Heart left ventricle (tissue), 16 donors: ENCODE results near the gene CEBPZOS. TPM values are rescaled to one million over a fixed set of nuclear protein-coding genes. Genes with fewer than 3 reads are reported as not detected.

Source experiments
- ATAC-seq, 4 donors: fragments of 200-7000 bp; cut with Tn5 transposase; one replicate each; pipeline ENCODE4 v1.9.1; 2020 to 2022; ENCODE audit warnings: moderate library complexity in 4 of 4, mild to moderate bottlenecking in 3 of 4, moderate number of reproducible peaks in 1 of 4
- DNase-seq, 5 donors: peaks; one replicate each; pipeline ENCODE4 v3.0.0-alpha.2; 2020
- H3K27ac ChIP-seq, 12 donors: fragments of 200-600 bp; sonication (generic) in 4 of 12; one replicate each; pipeline versions ENCODE4 v1.5.0 to v1.8.0; 2016 to 2022; ENCODE audit warnings: mild to moderate bottlenecking in 2 of 12
- H3K27me3 ChIP-seq, 9 donors: fragments of 200-600 bp; sonication (generic) in 2 of 9; one replicate each; pipeline versions ENCODE4 v1.5.1 to v1.8.0; 2016 to 2022; ENCODE audit warnings: mild to moderate bottlenecking in 3 of 9
- H3K36me3 ChIP-seq, 9 donors: fragments of 200-600 bp; sonication (generic) in 2 of 9; one replicate each; pipeline versions ENCODE4 v1.5.0 to v1.8.0; 2018 to 2022; ENCODE audit warnings: mild to moderate bottlenecking in 2 of 9
- H3K4me1 ChIP-seq, 12 donors: fragments of 200-600 bp; sonication (generic) in 4 of 12; one replicate each; pipeline versions ENCODE4 v1.5.0 to v1.8.0; 2016 to 2022; ENCODE audit warnings: mild to moderate bottlenecking in 3 of 12
- H3K4me3 ChIP-seq, 12 donors: fragments of 200-600 bp; sonication (generic) in 4 of 12; one replicate each; pipeline versions ENCODE4 v1.5.0 to v1.8.0; 2017 to 2022; ENCODE audit warnings: mild to moderate bottlenecking in 9 of 12, moderate library complexity in 4 of 12
- H3K9me3 ChIP-seq, 12 donors: fragments of 200-600 bp; sonication (generic) in 4 of 12; one replicate each; pipeline versions ENCODE4 v1.5.0 to v1.8.0; 2016 to 2022; ENCODE audit warnings: mild to moderate bottlenecking in 1 of 12
- CTCF ChIP-seq, 12 donors: fragments of 200-600 bp; sonication (generic) in 4 of 12; IDR thresholded peaks; one replicate each; pipeline versions ENCODE4 v1.5.0 to v1.8.0; 2018 to 2022; ENCODE audit warnings: antibody characterized with exemption in 12 of 12, mild to moderate bottlenecking in 5 of 12
- POLR2A ChIP-seq, 2 donors: fragments of 450-650 bp; IDR thresholded peaks; one replicate each; pipeline ENCODE4 v1.6.1; 2017; ENCODE audit warnings: antibody characterized with exemption in 2 of 2, mild to moderate bottlenecking in 2 of 2, moderate library complexity in 2 of 2
- WGBS, 4 donors: extraction: QIAGEN DNeasy Blood & Tissue Kit in 2 of 4; methylation state at CpG; one replicate each; pipeline versions ENCODE4 v1.1.5 to v1.1.7; 2013 to 2018; 5-methylcytosine and 5-hydroxymethylcytosine counted together
- intact Hi-C, 10 donors: fragments of 100-400 bp; cut with DNase I; formaldehyde crosslinking; loops; one replicate each; pipeline versions ENCODE4 v1.11.1 to v1.14.2; 2022
- polyA plus RNA-seq, 2 donors: library from polyadenylated mRNA; stranded (reverse); fragments of 200-250 nt; gene quantifications; one replicate each; pipeline ENCODE4 v1.2.3, GENCODE V29; 2013
- total RNA-seq, 9 donors: library from RNA; depleted of rRNA in 2 of 9; stranded (reverse); fragments of >200 nt in 2 of 9; fragmentation: NEBNext Ultra II Directional in 3 of 9; extraction: Animal tissue kit (Norgen Biotek cat#: 25700) in 3 of 9; gene quantifications; one replicate each; pipeline versions ENCODE4 v1.1.0 to v1.2.4, GENCODE V29; 2016 to 2023
- donor health status: ischemic (EF 13 %, LVEDD 7.1; RV severe dilation, severe dysfunction).
- donor health status: healthy with polysubstance abuse.
- donor health status: DM: no; HTN: yes; CAD: no.
- donor health status: DM: no; HTN: no; CAD: no.
- donor health status: ischemic (EF 25% LVEDD 6.9; RV normal size, moderate dysfunction).
- donor health status: ischemic (EF 25% LVEDD 5.7; RV mildly dilated, moderate dysfunction).
- donor health status: healthy.
- donor health status: DM: yes; HTN: yes; CAD: no.
- donor health status: ischemic (EF 35%, LVEDD 5.7; RV mildly dilated, moderate dysfunction).
- donor health status: nonischemic (EF 11% LVEDD 7.7; RV severe dilation, severe dysfunction).
- donor health status: DM: yes; HTN: yes; CAD: no.
- donor health status: PGD.
- donor health status: ischemic (EF 29% LVEDD 5.4; RV normal size, mild dysfunction).
- donor health status: nonischemic (EF 23%, LVEDD 6.1; RV moderate dilation, normal function).

The CEBPZOS gene
- total and polyA plus RNA-seq, 11 donors: 32.1 to 118 (median 54.2) TPM

DNA sequence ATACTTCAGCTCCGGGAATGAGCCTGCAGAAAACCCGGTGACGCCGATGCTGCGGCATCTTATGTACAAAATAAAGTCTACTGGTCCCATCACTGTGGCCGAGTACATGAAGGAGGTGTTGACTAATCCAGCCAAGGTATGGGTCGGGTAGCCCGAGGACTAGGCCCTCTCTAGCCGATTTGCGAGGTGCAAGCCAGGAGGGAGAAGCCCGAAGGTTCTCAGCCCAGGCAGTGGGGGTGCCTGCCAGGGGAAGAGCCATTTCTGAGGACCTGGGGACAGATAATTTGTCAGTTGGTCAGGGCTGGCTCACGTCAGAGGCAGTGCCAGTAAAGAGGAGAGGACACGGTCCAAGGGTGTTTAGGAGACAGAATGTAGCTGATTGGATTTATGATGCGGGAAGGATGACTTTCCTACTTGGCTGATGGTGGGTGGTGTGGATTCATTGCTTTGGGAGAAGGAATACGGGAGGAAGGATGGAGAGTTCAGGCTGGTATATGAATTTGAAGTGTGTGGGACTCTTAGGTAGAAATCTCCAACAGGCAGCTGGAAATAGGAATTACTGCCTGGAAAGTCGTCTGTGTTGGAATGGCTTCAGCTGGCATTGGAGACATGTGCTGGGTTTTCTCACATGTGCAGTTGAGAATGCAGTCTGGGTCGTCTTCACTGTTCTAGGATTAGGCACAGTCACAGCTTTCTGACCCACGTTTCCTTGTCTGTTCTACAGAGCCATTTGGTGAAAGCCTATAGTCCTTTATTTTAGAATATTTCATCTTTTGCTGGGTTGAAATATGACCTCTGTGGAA lies 36.0 kb downstream of the CEBPZOS start:
- Histone ChIP-seq H3K4me1 (peaks cover 9 to 36% (median 28%) of the 10 kb centered on the region in 12 donors), H3K36me3 (peaks cover 0 to 36% (median 28%) of the 10 kb centered on the region in 9 donors), H3K27ac (peak overlapping the region in 10 of 12 donors; percentile 86 to 96 (median 93)), H3K27me3 (no peaks in the 10 kb centered on the region), H3K4me3 (peak overlapping the region; percentile 64 to 94 (median 86)), H3K9me3 (no peaks in the 10 kb centered on the region)
- 12 to 14% (median 13%) methylated on average over 18 of the region's 18 CpGs for WGBS, 4 donors
- TF ChIP-seq POLR2A (IDR thresholded peaks at IDR 0.05) (no peak), CTCF (IDR thresholded peaks at IDR 0.05) (no peak)
- peak in 1 of 5 donors; percentile 41 for DNase-seq
- intact Hi-C loops: loop anchor here in 1 of 10 donors (5.0 kb wide), 1 partner anchor 35 kb away; the partner anchor contains the start of gene CEBPZOS
- peak; percentile 22 to 37 (median 34) for ATAC-seq

GRCh38 chr2:37243435-37243834 lies 47.1 kb downstream of the CEBPZOS start:
- peak overlapping the region in 3 of 12 donors; percentile 10 to 43 (median 42) for H3K27ac ChIP-seq
- no peak for DNase-seq
- no peak overlapping the region for H3K4me3 ChIP-seq
- H3K36me3 ChIP-seq: peaks cover 0 to 99% (median 94%) of the 10 kb centered on the region in 9 donors
- no peaks in the 10 kb centered on the region for H3K27me3 ChIP-seq
- 69 to 82% (median 79%) methylated on average over 4 of the region's 4 CpGs for WGBS, 4 donors
- peaks cover 0 to 4% (median 0%) of the 10 kb centered on the region in 12 donors for H3K4me1 ChIP-seq
- TF ChIP-seq POLR2A (IDR thresholded peaks at IDR 0.05) (no peak), CTCF (IDR thresholded peaks at IDR 0.05) (no peak)
- H3K9me3 ChIP-seq: no peaks in the 10 kb centered on the region
- ATAC-seq: peak in 1 of 4 donors; percentile 58
- intact Hi-C loops: loop anchor here in 1 of 10 donors (5.0 kb wide), 1 partner anchor 79 kb away; the partner anchor contains the start of gene PRKD3

DNA sequence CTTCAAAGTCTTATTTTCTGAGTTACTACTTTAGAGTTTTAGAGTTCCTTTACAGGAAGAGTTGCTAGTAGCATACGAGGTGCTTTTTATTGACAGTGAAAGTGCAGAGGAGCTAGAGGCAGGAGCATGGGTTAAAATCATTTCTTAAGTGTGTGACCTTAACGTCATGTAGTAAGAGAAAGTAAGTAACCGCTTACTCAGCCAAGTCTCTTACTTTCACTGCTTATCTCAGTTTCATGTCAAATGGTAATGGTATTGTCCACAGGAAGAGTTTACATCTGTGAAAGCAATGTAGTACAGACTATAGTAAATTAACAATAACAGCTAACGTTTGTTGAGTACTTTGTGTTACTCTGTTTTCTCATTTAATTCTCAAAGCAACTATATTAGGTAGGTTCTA lies 47.7 kb downstream of the CEBPZOS start:
- Histone ChIP-seq H3K9me3 (no peaks in the 10 kb centered on the region), H3K36me3 (peaks cover 0 to 99% (median 94%) of the 10 kb centered on the region in 9 donors), H3K4me1 (peaks cover 0 to 4% (median 0%) of the 10 kb centered on the region in 12 donors), H3K27ac (peak overlapping the region in 4 of 12 donors; percentile 10 to 46 (median 42)), H3K27me3 (no peaks in the 10 kb centered on the region), H3K4me3 (no peak overlapping the region)
- intact Hi-C loops: loop anchor here in 1 of 10 donors (5.0 kb wide), 1 partner anchor 78 kb away; the partner anchor contains the start of gene PRKD3
- TF ChIP-seq CTCF (IDR thresholded peaks at IDR 0.05) (no peak), POLR2A (IDR thresholded peaks at IDR 0.05) (no peak)
- DNase-seq (no peak), ATAC-seq (peak in 3 of 4 donors; percentile 15 to 95 (median 39))
- 47 to 59% (median 53%) methylated on average over 4 of the region's 4 CpGs for WGBS, 4 donors

DNA sequence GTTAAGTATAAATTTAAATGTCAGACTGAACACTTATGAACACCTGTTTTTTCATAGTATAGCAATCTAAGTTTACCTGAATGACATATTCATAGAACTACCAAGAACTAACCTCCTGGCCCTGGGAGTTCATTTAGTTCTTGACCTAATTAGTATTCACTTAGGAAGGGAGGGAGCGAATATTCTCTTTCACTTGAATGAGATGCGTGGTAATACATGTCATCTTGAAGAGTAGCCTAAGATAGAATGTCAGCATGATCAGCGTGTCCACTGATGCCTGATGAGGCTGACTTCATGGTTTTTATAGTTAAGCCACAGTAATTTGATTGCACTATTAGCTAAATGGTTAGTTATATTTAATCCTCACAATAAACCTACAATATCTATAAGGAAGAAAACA lies 48.5 kb downstream of the CEBPZOS start:
- Histone ChIP-seq H3K4me1 (peaks cover 0 to 4% (median 0%) of the 10 kb centered on the region in 12 donors), H3K27me3 (no peaks in the 10 kb centered on the region), H3K27ac (peak overlapping the region in 3 of 12 donors; percentile 10 to 46 (median 43)), H3K9me3 (no peaks in the 10 kb centered on the region), H3K36me3 (peaks cover 0 to 99% (median 93%) of the 10 kb centered on the region in 9 donors), H3K4me3 (no peak overlapping the region)
- TF ChIP-seq CTCF (IDR thresholded peaks at IDR 0.05): no peak
- no peak for ATAC-seq
- 69 to 85% (median 77%) methylated on average over 3 of the region's 3 CpGs for WGBS, 4 donors
- DNase-seq: no peak
- intact Hi-C loops: loop anchor here in 1 of 10 donors (5.0 kb wide), 1 partner anchor 78 kb away; the partner anchor contains the start of gene PRKD3
